ENCODE results near the gene OAF. TPM values are rescaled to one million over a fixed set of nuclear protein-coding genes. Genes with fewer than 3 reads are reported as not detected.

The OAF gene
- total RNA-seq, 1 experiment from 2014 or later: 97.1 TPM

DNA sequence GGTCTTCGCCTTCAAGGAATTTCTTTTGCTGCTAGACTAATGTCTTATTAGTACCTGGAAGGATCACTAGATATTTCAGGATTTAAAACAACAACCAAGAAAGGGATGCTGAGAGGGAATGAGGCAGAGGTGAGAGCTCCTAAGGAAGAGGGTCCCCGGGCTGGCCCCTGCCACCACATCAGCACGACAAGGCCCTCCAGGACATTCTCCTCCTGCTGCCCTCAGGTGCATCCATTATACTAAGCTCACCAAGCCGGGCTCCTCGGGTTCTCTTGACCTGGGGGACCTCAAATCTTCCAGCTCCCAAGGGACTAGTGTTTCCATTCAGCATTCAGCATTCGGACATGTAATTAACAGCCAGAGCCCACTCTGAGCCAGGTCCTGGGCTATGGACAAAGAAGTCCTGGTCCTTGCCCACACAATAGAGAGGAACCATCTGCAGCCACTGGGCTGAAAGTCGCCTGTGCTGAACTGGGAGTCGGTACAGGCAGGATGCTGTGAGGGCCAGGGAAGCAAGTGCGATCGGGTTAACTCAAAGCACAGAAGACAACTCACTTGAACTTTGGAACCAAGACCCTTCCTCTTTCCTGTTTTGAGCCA, 29.4 kb upstream of the OAF start:
- no peak overlapping the region for H3K9ac ChIP-seq (ENCODE audit: low read length)
- H3K36me3 ChIP-seq (ENCODE audit: low read depth, low read length): no peaks in the 10 kb centered on the region
- no TSS peak for BruUV-seq (replicated peaks)
- H3K27ac ChIP-seq (ENCODE audit: low read length): no peak overlapping the region
- CTCF ChIA-PET: no interaction called here
- no peaks in the 10 kb centered on the region for H3K9me3 ChIP-seq (ENCODE audit: low read length)
- H4K20me1 ChIP-seq (ENCODE audit: low read length): no peaks in the 10 kb centered on the region
- DNase-seq (no peak), ATAC-seq (no peak)
- no peaks in the 10 kb centered on the region for H3K9me2 ChIP-seq (replicated peaks; ENCODE audit: low read length)
- intact Hi-C loops (cut with micrococcal nuclease): no loop called here
- no peak overlapping the region for H3K4me2 ChIP-seq (ENCODE audit: low read length)
- no peaks in the 10 kb centered on the region for H3F3A ChIP-seq (ENCODE audit: low read length, unreplicated experiment)
- no peak for TF ChIP-seq EZH2 (IDR thresholded peaks at IDR 0.05; ENCODE audit: low read length, unreplicated experiment)
- TF ChIP-seq, protein P1, sequence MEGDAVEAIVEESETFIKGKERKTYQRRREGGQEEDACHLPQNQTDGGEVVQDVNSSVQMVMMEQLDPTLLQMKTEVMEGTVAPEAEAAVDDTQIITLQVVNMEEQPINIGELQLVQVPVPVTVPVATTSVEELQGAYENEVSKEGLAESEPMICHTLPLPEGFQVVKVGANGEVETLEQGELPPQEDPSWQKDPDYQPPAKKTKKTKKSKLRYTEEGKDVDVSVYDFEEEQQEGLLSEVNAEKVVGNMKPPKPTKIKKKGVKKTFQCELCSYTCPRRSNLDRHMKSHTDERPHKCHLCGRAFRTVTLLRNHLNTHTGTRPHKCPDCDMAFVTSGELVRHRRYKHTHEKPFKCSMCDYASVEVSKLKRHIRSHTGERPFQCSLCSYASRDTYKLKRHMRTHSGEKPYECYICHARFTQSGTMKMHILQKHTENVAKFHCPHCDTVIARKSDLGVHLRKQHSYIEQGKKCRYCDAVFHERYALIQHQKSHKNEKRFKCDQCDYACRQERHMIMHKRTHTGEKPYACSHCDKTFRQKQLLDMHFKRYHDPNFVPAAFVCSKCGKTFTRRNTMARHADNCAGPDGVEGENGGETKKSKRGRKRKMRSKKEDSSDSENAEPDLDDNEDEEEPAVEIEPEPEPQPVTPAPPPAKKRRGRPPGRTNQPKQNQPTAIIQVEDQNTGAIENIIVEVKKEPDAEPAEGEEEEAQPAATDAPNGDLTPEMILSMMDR (conservative IDR thresholded peaks at IDR 0.05; ENCODE audit: low read depth, low read length): no peak
- no peak for TF ChIP-seq EZH2phosphoT487 (IDR thresholded peaks at IDR 0.05; ENCODE audit: borderline replicate concordance, low read length)
- no peak overlapping the region for H2AFZ ChIP-seq (ENCODE audit: low read length)
- no peak overlapping the region for H3K4me3 ChIP-seq (ENCODE audit: low read length)
- peaks cover 12% of the 10 kb centered on the region for H3K27me3 ChIP-seq (ENCODE audit: low read length)
- H3K79me2 ChIP-seq (ENCODE audit: low read length): no peaks in the 10 kb centered on the region
- peaks cover 9% of the 10 kb centered on the region; the same call in 1 of the 2 replicates for H3K4me1 ChIP-seq (ENCODE audit: insufficient read depth, low read length)
- POLR2A ChIA-PET (ENCODE audit: unreplicated experiment): no interaction called here

DNA sequence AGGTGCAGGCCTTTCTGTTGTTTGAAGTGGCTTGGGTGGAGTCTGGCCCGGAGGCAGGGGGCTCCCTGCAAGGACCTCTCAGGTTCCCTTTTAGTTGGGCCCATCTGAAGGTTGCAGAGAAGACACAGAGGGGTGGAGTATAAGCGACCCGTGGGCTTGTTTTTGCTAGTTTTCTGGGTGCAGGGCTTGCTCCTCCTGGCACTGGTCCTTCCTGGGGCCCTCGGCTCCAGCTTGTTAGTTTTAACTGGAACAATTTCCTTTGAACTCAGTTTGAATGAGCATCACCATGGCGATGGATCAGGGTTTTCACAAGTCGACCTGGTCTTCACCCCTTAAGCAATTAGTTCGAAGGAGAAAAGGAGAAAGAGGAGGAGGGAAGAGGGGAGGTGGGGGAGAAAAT, 28.5 kb upstream of the OAF start:
- Histone ChIP-seq H3K4me1 (ENCODE audit: insufficient read depth, low read length) (peaks cover 18% of the 10 kb centered on the region; the same call in 1 of the 2 replicates), H3K27me3 (ENCODE audit: low read length) (peaks cover 4% of the 10 kb centered on the region), H3K27ac (ENCODE audit: low read length) (no peak overlapping the region), H3K9me3 (ENCODE audit: low read length) (no peaks in the 10 kb centered on the region), H3K79me2 (ENCODE audit: low read length) (no peaks in the 10 kb centered on the region), H4K20me1 (ENCODE audit: low read length) (no peaks in the 10 kb centered on the region), H3F3A (ENCODE audit: low read length, unreplicated experiment) (no peaks in the 10 kb centered on the region), H3K4me3 (ENCODE audit: low read length) (no peak overlapping the region), H3K4me2 (ENCODE audit: low read length) (no peak overlapping the region), H3K36me3 (ENCODE audit: low read depth, low read length) (no peaks in the 10 kb centered on the region), H3K9ac (ENCODE audit: low read length) (no peak overlapping the region), H3K9me2 (replicated peaks; ENCODE audit: low read length) (no peaks in the 10 kb centered on the region), H2AFZ (ENCODE audit: low read length) (no peak overlapping the region)
- CTCF ChIA-PET: no interaction called here
- BruUV-seq (replicated peaks): no TSS peak
- ATAC-seq (no peak), DNase-seq (no peak)
- POLR2A ChIA-PET (ENCODE audit: unreplicated experiment): no interaction called here
- no peak for TF ChIP-seq EZH2phosphoT487 (IDR thresholded peaks at IDR 0.05; ENCODE audit: borderline replicate concordance, low read length)
- intact Hi-C loops (cut with micrococcal nuclease): loop anchor here (2.0 kb wide), 1 partner anchor 30 kb away; no protein-coding TSS in a partner anchor

DNA sequence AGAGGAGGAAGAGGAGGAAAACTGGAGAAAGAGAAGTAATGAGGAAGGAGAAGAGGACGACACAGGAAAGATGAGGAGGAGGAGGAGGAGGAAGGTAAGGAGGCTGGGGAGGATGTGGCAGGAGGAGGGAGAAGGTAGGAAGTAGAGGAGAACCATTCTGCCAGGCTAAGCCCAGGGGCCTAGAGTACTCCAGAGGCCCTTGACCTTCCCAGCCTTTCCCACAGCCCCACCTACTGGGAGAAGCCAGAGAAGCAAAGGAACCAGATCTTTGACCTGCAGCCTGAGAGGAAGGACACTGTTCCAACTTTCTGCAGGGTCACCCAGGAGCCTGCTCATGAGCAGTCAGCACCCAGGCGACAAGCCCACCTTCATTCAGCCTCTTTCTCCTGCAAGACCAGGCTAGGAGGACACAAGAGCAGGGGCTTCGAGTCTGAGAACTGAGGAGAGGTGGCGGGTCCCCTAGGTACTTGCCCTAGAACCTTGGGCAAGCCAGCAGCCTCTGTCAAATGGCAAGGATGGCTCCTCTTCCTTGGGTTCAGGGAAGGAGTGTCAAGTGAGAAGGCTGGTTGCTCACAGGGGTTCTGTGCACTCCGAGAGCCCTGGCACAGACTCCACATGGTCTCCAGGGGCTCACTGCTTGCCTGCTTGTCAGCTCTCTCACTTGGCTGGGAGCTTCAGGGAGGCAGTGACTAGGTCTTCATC, 27.9 kb upstream of the OAF start:
- Histone ChIP-seq H3K79me2 (ENCODE audit: low read length) (no peaks in the 10 kb centered on the region), H3K36me3 (ENCODE audit: low read depth, low read length) (no peaks in the 10 kb centered on the region), H3F3A (ENCODE audit: low read length, unreplicated experiment) (no peaks in the 10 kb centered on the region), H3K9ac (ENCODE audit: low read length) (no peak overlapping the region), H3K27me3 (ENCODE audit: low read length) (no peaks in the 10 kb centered on the region), H3K4me3 (ENCODE audit: low read length) (no peak overlapping the region), H3K9me2 (replicated peaks; ENCODE audit: low read length) (no peaks in the 10 kb centered on the region), H3K27ac (ENCODE audit: low read length) (no peak overlapping the region), H3K4me1 (ENCODE audit: insufficient read depth, low read length) (peaks cover 18% of the 10 kb centered on the region; the same call in 1 of the 2 replicates), H3K9me3 (ENCODE audit: low read length) (no peaks in the 10 kb centered on the region), H4K20me1 (ENCODE audit: low read length) (no peaks in the 10 kb centered on the region), H2AFZ (ENCODE audit: low read length) (no peak overlapping the region), H3K4me2 (ENCODE audit: low read length) (no peak overlapping the region)
- CTCF ChIA-PET: no interaction called here
- peak; percentile 79 for ATAC-seq
- intact Hi-C loops (cut with micrococcal nuclease): loop anchor here (2.0 kb wide), 1 partner anchor 30 kb away; no protein-coding TSS in a partner anchor
- TF ChIP-seq, protein P1 (conservative IDR thresholded peaks at IDR 0.05; ENCODE audit: low read depth, low read length): peak; percentile 69
- no peak for TF ChIP-seq EZH2phosphoT487 (IDR thresholded peaks at IDR 0.05; ENCODE audit: borderline replicate concordance, low read length)
- POLR2A ChIA-PET (ENCODE audit: unreplicated experiment): no interaction called here
- peak; percentile 47 for DNase-seq
- BruUV-seq (replicated peaks): no TSS peak
